ENCODE data around the gene ZNF32.

ZNF32 gene

GRCh38 chr10:43655311-43655710 is 6.6 kb upstream of the ZNF32 start:
- DNase-seq (ENCODE audit: extremely low read depth, low read depth): no peak
- no peak for TF ChIP-seq CTCF (IDR thresholded peaks at IDR 0.05; ENCODE audit: low read depth, low read length)

- no peak for DNase-seq (ENCODE audit: extremely low read depth, low read depth)
Observed at GRCh38 chr10:43653746-43654145, 5.1 kb upstream of the ZNF32 start.

GRCh38 chr10:43649185-43649523 is 473 bp upstream of the ZNF32 start:
- no peak for TF ChIP-seq CTCF (IDR thresholded peaks at IDR 0.05; ENCODE audit: low read depth, low read length)
- no peak for DNase-seq (ENCODE audit: extremely low read depth, low read depth)

More at GRCh38 chr10:43653746-43654145, 5.1 kb upstream of the ZNF32 start:
- TF ChIP-seq CTCF (IDR thresholded peaks at IDR 0.05; ENCODE audit: low read depth, low read length): no peak

- no peak for DNase-seq (ENCODE audit: extremely low read depth, low read depth)
- TF ChIP-seq CTCF (IDR thresholded peaks at IDR 0.05; ENCODE audit: low read depth, low read length): no peak
Observed at GRCh38 chr10:43648095-43648397, 635 bp downstream of the ZNF32 start.

GRCh38 chr10:43647576-43647975 is 1.1 kb downstream of the ZNF32 start:
- DNase-seq (ENCODE audit: extremely low read depth, low read depth): no peak
- TF ChIP-seq CTCF (IDR thresholded peaks at IDR 0.05; ENCODE audit: low read depth, low read length): no peak

GRCh38 chr10:43645866-43646265 is 2.8 kb downstream of the ZNF32 start:
- no peak for TF ChIP-seq CTCF (IDR thresholded peaks at IDR 0.05; ENCODE audit: low read depth, low read length)
- no peak for DNase-seq (ENCODE audit: extremely low read depth, low read depth)

- no peak for DNase-seq (ENCODE audit: extremely low read depth, low read depth)
- TF ChIP-seq CTCF (IDR thresholded peaks at IDR 0.05; ENCODE audit: low read depth, low read length): no peak
Observed at GRCh38 chr10:43644252-43644651, 4.4 kb downstream of the ZNF32 start.

Data from AG09319 (cell line).